ENCODE measurements around the gene PIGQ. TPM values are rescaled to one million over a fixed set of nuclear protein-coding genes. Genes with fewer than 3 reads are reported as not detected.

The PIGQ gene
- polyA plus RNA-seq, 3 donors = 11.4 to 39.8 (median 12.1) TPM

DNA sequence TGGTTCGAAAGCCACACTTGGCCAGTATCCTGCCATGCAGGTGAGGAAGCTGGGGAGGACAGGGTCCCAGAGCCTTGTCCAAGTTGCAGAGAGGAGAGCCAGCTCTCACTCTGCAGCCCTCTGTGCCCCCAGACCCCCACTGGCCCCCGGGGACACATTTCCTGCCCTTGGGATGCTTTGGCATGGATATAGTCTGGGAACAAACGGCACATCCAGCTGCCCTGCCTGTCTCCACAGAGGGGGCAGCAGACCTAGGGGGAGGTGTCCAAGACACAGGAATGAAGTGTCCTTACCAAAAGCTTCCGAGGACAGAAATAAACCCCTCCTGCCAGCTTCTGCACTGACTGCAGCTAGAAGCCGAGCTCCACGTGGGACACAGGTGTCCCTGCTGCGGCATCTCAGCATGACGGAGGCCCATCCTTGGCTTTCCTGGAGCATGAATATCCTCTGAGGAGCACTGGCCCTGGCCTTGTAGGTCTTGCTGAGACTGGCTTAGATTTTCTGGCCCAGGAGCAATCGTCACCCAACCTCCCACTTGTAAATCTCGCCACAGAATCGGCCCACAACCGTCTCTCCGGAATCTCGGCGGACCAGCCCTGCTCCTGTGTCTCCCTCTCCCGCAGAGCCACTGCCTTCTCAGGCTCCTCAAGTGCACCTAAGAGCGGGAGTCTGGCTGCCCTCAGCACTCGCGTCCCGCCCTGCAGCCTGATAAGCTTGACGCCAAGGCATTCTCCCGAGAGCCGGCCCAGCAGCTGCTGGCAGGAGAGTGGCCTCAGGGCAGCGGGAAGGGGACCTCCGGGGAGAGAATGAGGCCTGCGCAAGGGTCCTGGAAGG is 43.4 kb upstream of the PIGQ start:
- H3K9me3 ChIP-seq (replicated peaks in 1 of 2; ENCODE audit: control insufficient read depth in 1 of 2, insufficient read depth in 1 of 2, low read length in 2 of 2) = no peaks in the 10 kb centered on the region
- H3K36me3 ChIP-seq (replicated peaks in 1 of 2; ENCODE audit: control insufficient read depth in 1 of 2, insufficient read depth in 2 of 2, low read length in 2 of 2) = peaks cover 0 to 4% of the 10 kb centered on the region in 2 donors
- peaks cover 0 to 2% (median 1%) of the 10 kb centered on the region in 3 donors for H3K27me3 Mint-ChIP-seq (ENCODE audit: low read depth in 3 of 3)
- H3K4me2 ChIP-seq (replicated peaks; ENCODE audit: extremely low read depth, low read length, poor library complexity, severe bottlenecking) = peak overlapping the region; percentile 82
- peaks cover 39% of the 10 kb centered on the region for H3K4me1 Mint-ChIP-seq
- DNase-seq = peak in 1 of 3 donors; percentile 1
- H3K36me3 Mint-ChIP-seq = peaks cover 2 to 11% of the 10 kb centered on the region in 2 donors
- intact Hi-C loops (cut with micrococcal nuclease) = loop anchor here (2.0 to 5.0 kb wide), 4 partner anchors 62 to 129 kb away; partner anchors contain the start of genes METTL26 (in 2 of the 2), DECR2 (in 1 of the 2) and NME4 (in 1 of the 2)
- peak overlapping the region; percentile 41 to 92 for H3K27ac ChIP-seq (ENCODE audit: low read depth in 1 of 2, low read length in 2 of 2)
- H3K27me3 ChIP-seq (ENCODE audit: control insufficient read depth in 2 of 2, insufficient read depth in 2 of 2, low read length in 2 of 2) = no peaks in the 10 kb centered on the region
- peak overlapping the region; percentile 77 for H2AFZ ChIP-seq (ENCODE audit: insufficient read depth, low read depth, low read length, poor library complexity, severe bottlenecking)
- peak overlapping the region; percentile 42 to 81 (median 50) for H3K4me3 ChIP-seq (replicated peaks in 1 of 3; ENCODE audit: low read depth in 2 of 3, low read length in 3 of 3)
- peaks cover 39% of the 10 kb centered on the region for H4K20me1 ChIP-seq (ENCODE audit: insufficient read depth, low read length)
- peaks cover 42% of the 10 kb centered on the region for H3K79me2 ChIP-seq (ENCODE audit: insufficient read depth, low read length)
- H3K4me1 ChIP-seq (ENCODE audit: control insufficient read depth in 1 of 2, insufficient read depth in 2 of 2, low read length in 2 of 2) = peaks cover 29 to 43% of the 10 kb centered on the region in 2 donors
- H3K9me3 Mint-ChIP-seq = no peaks in the 10 kb centered on the region
- peak overlapping the region; percentile 85 for H3K9ac ChIP-seq (ENCODE audit: insufficient read depth, low read length, poor library complexity, severe bottlenecking)
- peak overlapping the region; percentile 19 to 86 (median 72) for H3K27ac Mint-ChIP-seq
- peak overlapping the region; percentile 74 to 83 for H3K4me3 Mint-ChIP-seq
- 7% methylated on average over 23 of the region's 26 CpGs for WGBS (ENCODE audit: insufficient coverage)
- TF ChIP-seq, protein P1, sequence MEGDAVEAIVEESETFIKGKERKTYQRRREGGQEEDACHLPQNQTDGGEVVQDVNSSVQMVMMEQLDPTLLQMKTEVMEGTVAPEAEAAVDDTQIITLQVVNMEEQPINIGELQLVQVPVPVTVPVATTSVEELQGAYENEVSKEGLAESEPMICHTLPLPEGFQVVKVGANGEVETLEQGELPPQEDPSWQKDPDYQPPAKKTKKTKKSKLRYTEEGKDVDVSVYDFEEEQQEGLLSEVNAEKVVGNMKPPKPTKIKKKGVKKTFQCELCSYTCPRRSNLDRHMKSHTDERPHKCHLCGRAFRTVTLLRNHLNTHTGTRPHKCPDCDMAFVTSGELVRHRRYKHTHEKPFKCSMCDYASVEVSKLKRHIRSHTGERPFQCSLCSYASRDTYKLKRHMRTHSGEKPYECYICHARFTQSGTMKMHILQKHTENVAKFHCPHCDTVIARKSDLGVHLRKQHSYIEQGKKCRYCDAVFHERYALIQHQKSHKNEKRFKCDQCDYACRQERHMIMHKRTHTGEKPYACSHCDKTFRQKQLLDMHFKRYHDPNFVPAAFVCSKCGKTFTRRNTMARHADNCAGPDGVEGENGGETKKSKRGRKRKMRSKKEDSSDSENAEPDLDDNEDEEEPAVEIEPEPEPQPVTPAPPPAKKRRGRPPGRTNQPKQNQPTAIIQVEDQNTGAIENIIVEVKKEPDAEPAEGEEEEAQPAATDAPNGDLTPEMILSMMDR (IDR thresholded peaks at IDR 0.05) = no peak

- Histone ChIP-seq H3K9ac (ENCODE audit: insufficient read depth, low read length, poor library complexity, severe bottlenecking) (peak within 1 kb of the TSS; percentile 85), H3K4me3 (replicated peaks in 1 of 3; ENCODE audit: low read depth in 2 of 3, low read length in 3 of 3) (peak within 1 kb of the TSS; percentile 52 to 91 (median 76)), H3K4me1 (ENCODE audit: control insufficient read depth in 1 of 2, insufficient read depth in 2 of 2, low read length in 2 of 2) (peaks cover 29 to 43% of the 10 kb centered on the region in 2 donors), H4K20me1 (ENCODE audit: insufficient read depth, low read length) (peaks cover 47% of the 10 kb centered on the region), H3K27ac (ENCODE audit: low read depth in 1 of 2, low read length in 2 of 2) (peak within 1 kb of the TSS; percentile 60 to 92), H3K9me3 (replicated peaks in 1 of 2; ENCODE audit: control insufficient read depth in 1 of 2, insufficient read depth in 1 of 2, low read length in 2 of 2) (no peaks in the 10 kb centered on the region), H3K4me2 (replicated peaks; ENCODE audit: extremely low read depth, low read length, poor library complexity, severe bottlenecking) (peak within 1 kb of the TSS; percentile 98), H3K27me3 (ENCODE audit: control insufficient read depth in 2 of 2, insufficient read depth in 2 of 2, low read length in 2 of 2) (no peaks in the 10 kb centered on the region), H2AFZ (ENCODE audit: insufficient read depth, low read depth, low read length, poor library complexity, severe bottlenecking) (peak within 1 kb of the TSS; percentile 77), H3K79me2 (ENCODE audit: insufficient read depth, low read length) (peaks cover 51% of the 10 kb centered on the region), H3K36me3 (replicated peaks in 1 of 2; ENCODE audit: control insufficient read depth in 1 of 2, insufficient read depth in 2 of 2, low read length in 2 of 2) (peaks cover 0 to 4% of the 10 kb centered on the region in 2 donors)
- intact Hi-C loops (cut with micrococcal nuclease) = loop anchor here (2.0 to 5.0 kb wide), 4 partner anchors 62 to 130 kb away; partner anchors contain the start of genes METTL26 (in 2 of the 2), DECR2 (in 1 of the 2) and NME4 (in 1 of the 2)
- peak within 1 kb of the TSS; percentile 83 to 94 (median 86) for H3K27ac Mint-ChIP-seq
- WGBS (ENCODE audit: insufficient coverage) = under 1% methylated on average over 129 of the region's 129 CpGs
- H3K4me1 Mint-ChIP-seq = peaks cover 39% of the 10 kb centered on the region
- peaks cover 2 to 11% of the 10 kb centered on the region in 2 donors for H3K36me3 Mint-ChIP-seq
- no peaks in the 10 kb centered on the region for H3K9me3 Mint-ChIP-seq
- peak; percentile 78 to 83 (median 81) for DNase-seq
- TF ChIP-seq, protein P1 (IDR thresholded peaks at IDR 0.05) = no peak
- H3K27me3 Mint-ChIP-seq (ENCODE audit: low read depth in 3 of 3) = peaks cover 0 to 2% (median 1%) of the 10 kb centered on the region in 3 donors
- peak within 1 kb of the TSS; percentile 88 to 92 for H3K4me3 Mint-ChIP-seq
These were observed 42.5 kb upstream of the PIGQ start, which contains the start of gene CAPN15 for GRCh38 chr16:527015-527903. Gene CAPN15, plus strand, starts transcription at chr16:527712. Its CDS starts 19,127 bp downstream, at chr16:546839.

Measured in CD14-positive monocyte (primary cell).